KMS-11 (cell line): ENCODE measurements around the gene PRKG1.
A peak's percentile ranks its signal among the peaks of the same experiment; 100 is the strongest.

ENCODE experiments used
- H2AFZ ChIP-seq: fragments of 200-600 bp; sonication (generic); 2 replicates; pipeline ENCODE4 v1.6.1; 2016; ENCODE audit warnings: antibody characterized with exemption, mixed run types, low read depth
- H3K27ac ChIP-seq: fragments of 200-600 bp; sonication (generic); 2 replicates; pipeline ENCODE4 v1.6.1; 2016; ENCODE audit warnings: mild to moderate bottlenecking, mixed run types
- H3K27me3 ChIP-seq: fragments of 200-600 bp; sonication (generic); 2 replicates; pipeline ENCODE4 v1.6.1; 2017; ENCODE audit warnings: mild to moderate bottlenecking, low read depth, mixed run types, moderate library complexity; ENCODE audit not compliant: insufficient read depth
- H3K36me3 ChIP-seq: fragments of 200-600 bp; sonication (generic); 2 replicates; pipeline ENCODE4 v1.6.1; 2017; ENCODE audit warnings: mild to moderate bottlenecking, mixed run types; ENCODE audit not compliant: insufficient read depth
- H3K4me1 ChIP-seq: fragments of 200-600 bp; sonication (generic); 2 replicates; pipeline ENCODE4 v1.6.1; 2016; ENCODE audit warnings: mild to moderate bottlenecking, low read depth, mixed run types; ENCODE audit not compliant: poor library complexity, severe bottlenecking
- H3K4me2 ChIP-seq: fragments of 200-600 bp; sonication (generic); 2 replicates; pipeline ENCODE4 v1.7.0; 2016; ENCODE audit warnings: mild to moderate bottlenecking, mixed run types
- H3K4me3 ChIP-seq: fragments of 200-600 bp; sonication (generic); IDR thresholded peaks from 2 replicates; pipeline ENCODE4 v1.6.1; 2017; ENCODE audit warnings: low read depth, low read length, mixed read lengths; ENCODE audit not compliant: insufficient read depth
- H3K79me2 ChIP-seq: fragments of 200-600 bp; sonication (generic); 2 replicates; pipeline ENCODE4 v1.6.1; 2016; ENCODE audit warnings: low read depth, mixed run types; ENCODE audit not compliant: insufficient read depth
- H3K9ac ChIP-seq: fragments of 200-600 bp; sonication (generic); 2 replicates; pipeline ENCODE4 v1.6.1; 2016; ENCODE audit warnings: mild to moderate bottlenecking, mixed run types
- H4K20me1 ChIP-seq: fragments of 200-600 bp; sonication (generic); 2 replicates; pipeline ENCODE4 v1.6.1; 2016; ENCODE audit warnings: mild to moderate bottlenecking, mixed run types; ENCODE audit not compliant: insufficient read depth
- TF ChIP-seq, protein P1 (sequence below): fragments of 200-600 bp; sonication (generic); conservative IDR thresholded peaks from 2 replicates; pipeline ENCODE4 v1.6.1; 2017; ENCODE audit warnings: low read depth, mild to moderate bottlenecking, antibody characterized with exemption, low read length, moderate library complexity, mixed read lengths

Gene PRKG1

GRCh38 chr10:51072921-51073434 lies 1.3 kb upstream of the PRKG1 start:
- Histone ChIP-seq H2AFZ (peak overlapping the region; percentile 92), H3K4me2 (peak overlapping the region; percentile 84), H3K4me3 (no peak overlapping the region), H4K20me1 (no peaks in the 10 kb centered on the region), H3K27ac (no peak overlapping the region), H3K9ac (peak overlapping the region; percentile 46; the same call in 1 of the 2 replicates), H3K36me3 (no peaks in the 10 kb centered on the region), H3K4me1 (peaks cover 9% of the 10 kb centered on the region), H3K27me3 (no peaks in the 10 kb centered on the region), H3K79me2 (no peaks in the 10 kb centered on the region)
- TF ChIP-seq, protein P1, sequence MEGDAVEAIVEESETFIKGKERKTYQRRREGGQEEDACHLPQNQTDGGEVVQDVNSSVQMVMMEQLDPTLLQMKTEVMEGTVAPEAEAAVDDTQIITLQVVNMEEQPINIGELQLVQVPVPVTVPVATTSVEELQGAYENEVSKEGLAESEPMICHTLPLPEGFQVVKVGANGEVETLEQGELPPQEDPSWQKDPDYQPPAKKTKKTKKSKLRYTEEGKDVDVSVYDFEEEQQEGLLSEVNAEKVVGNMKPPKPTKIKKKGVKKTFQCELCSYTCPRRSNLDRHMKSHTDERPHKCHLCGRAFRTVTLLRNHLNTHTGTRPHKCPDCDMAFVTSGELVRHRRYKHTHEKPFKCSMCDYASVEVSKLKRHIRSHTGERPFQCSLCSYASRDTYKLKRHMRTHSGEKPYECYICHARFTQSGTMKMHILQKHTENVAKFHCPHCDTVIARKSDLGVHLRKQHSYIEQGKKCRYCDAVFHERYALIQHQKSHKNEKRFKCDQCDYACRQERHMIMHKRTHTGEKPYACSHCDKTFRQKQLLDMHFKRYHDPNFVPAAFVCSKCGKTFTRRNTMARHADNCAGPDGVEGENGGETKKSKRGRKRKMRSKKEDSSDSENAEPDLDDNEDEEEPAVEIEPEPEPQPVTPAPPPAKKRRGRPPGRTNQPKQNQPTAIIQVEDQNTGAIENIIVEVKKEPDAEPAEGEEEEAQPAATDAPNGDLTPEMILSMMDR, result no peak

GRCh38 chr10:51073453-51074237 lies 642 bp upstream of the PRKG1 start:
- Histone ChIP-seq H3K36me3 (no peaks in the 10 kb centered on the region), H3K4me1 (peaks cover 8% of the 10 kb centered on the region), H4K20me1 (no peaks in the 10 kb centered on the region), H3K27ac (no peak overlapping the region), H3K27me3 (no peaks in the 10 kb centered on the region), H3K9ac (peak overlapping the region; percentile 46; the same call in 1 of the 2 replicates), H3K4me2 (peak overlapping the region; percentile 84), H2AFZ (peak overlapping the region; percentile 92), H3K4me3 (no peak overlapping the region), H3K79me2 (no peaks in the 10 kb centered on the region)
- TF ChIP-seq, protein P1, result no peak

DNA sequence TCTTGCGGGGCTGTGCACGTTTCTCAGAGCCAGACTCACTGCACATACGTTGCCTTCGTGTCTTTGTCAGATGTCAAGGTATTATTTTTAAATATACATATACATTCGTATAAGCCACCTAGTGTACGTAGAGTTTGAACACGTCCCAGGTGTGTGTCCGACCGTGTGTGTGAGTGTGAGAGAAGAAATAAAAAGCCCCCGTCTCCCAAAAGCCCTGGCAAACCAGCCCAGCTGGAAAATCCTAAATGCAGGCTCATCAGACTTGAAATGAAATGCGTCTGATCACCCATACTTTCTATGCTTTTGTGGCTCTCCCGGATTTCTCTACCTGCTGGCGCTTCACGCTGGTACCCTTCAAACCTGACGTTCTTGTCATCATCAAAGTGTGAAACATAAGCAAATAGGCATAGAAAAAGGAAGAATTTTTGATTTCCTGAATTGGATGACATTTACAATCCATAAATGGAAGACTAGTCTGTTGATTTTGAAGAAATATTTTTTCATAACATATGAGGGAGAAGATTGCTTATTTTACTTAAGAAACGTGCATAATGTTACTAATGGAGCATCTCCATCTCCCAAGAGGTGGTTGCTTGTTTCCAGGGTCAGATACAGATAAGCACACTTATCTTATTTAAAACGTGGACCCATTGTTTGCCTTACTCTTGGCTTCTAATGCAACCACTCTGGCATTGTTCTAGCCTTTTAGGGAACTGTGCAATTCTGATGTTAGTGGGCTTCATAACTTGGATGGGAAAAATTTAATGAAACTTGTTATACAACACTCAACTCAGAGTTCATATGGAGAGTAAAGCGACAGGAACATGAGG lies 971 bp downstream of the PRKG1 start:
- Histone ChIP-seq H3K4me3 (no peak overlapping the region), H3K36me3 (no peaks in the 10 kb centered on the region), H3K4me2 (peak overlapping the region; percentile 84), H2AFZ (peak overlapping the region; percentile 92), H3K27me3 (no peaks in the 10 kb centered on the region), H4K20me1 (no peaks in the 10 kb centered on the region), H3K4me1 (peaks cover 8% of the 10 kb centered on the region), H3K27ac (no peak overlapping the region), H3K79me2 (no peaks in the 10 kb centered on the region), H3K9ac (no peak overlapping the region)
- TF ChIP-seq, protein P1, result no peak

- H3K27me3 ChIP-seq, result no peaks in the 10 kb centered on the region
- H4K20me1 ChIP-seq, result no peaks in the 10 kb centered on the region
- no peaks in the 10 kb centered on the region for H3K36me3 ChIP-seq
- H3K4me3 ChIP-seq, result no peak overlapping the region
- H3K4me2 ChIP-seq, result no peak overlapping the region
- TF ChIP-seq, protein P1, result no peak
- H3K79me2 ChIP-seq, result no peaks in the 10 kb centered on the region
- no peak overlapping the region for H3K9ac ChIP-seq
- H3K27ac ChIP-seq, result no peak overlapping the region
- no peak overlapping the region for H2AFZ ChIP-seq
- peaks cover 8% of the 10 kb centered on the region for H3K4me1 ChIP-seq
Measured at GRCh38 chr10:51075873-51076229, 1.6 kb downstream of the PRKG1 start.
